ENCODE measurements around the gene PRPF19. TPM values are rescaled to one million over a fixed set of nuclear protein-coding genes. Genes with fewer than 3 reads are reported as not detected.

PRPF19 gene
- total and polyA plus RNA-seq, 10 of the 15 experiments (the other 5 are each of a cell fraction or from before 2014, with no cell fraction given): 8.7 to 170 (median 61.3) TPM

DNA sequence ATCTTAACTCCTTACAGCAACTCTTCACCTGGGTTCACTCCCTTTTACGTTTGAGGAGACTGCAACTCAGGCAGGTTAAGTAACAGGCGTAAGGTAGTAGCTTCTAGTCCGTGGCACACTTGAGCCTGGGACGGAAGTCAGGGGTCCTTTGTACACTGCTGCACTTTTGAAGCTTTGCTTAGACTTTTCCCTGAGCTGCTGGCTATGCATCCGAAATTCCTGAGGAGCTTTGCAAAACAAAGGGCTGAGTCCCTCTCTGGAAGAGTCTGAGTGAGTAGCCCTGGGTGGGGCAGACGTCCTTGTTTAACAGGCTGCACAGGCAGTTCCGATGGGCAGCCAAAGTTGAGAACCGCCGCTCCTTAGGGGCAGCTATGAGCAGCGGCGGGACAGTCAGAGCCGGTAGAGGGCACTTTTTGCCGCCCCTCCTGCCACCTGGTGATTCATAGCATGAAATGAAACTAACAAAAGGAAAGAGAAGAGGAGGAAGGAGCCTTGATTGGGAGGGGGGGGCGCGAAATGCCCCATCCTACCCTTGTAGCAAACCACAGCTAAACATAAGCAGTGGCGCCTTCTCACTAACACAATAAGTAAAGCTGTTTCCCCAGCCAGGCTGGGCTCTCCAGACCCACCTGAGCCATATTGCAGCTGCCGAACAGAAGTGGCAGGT lies 9.0 kb upstream of the PRPF19 start (continued):
- TF ChIP-seq, protein P1, sequence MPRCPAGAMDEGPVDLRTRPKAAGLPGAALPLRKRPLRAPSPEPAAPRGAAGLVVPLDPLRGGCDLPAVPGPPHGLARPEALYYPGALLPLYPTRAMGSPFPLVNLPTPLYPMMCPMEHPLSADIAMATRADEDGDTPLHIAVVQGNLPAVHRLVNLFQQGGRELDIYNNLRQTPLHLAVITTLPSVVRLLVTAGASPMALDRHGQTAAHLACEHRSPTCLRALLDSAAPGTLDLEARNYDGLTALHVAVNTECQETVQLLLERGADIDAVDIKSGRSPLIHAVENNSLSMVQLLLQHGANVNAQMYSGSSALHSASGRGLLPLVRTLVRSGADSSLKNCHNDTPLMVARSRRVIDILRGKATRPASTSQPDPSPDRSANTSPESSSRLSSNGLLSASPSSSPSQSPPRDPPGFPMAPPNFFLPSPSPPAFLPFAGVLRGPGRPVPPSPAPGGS (IDR thresholded peaks at IDR 0.05; ENCODE audit: borderline replicate concordance, insufficient read depth, low read depth, low read length, poor library complexity, severe bottlenecking): peak; percentile 35
- TF ChIP-seq, protein P2, sequence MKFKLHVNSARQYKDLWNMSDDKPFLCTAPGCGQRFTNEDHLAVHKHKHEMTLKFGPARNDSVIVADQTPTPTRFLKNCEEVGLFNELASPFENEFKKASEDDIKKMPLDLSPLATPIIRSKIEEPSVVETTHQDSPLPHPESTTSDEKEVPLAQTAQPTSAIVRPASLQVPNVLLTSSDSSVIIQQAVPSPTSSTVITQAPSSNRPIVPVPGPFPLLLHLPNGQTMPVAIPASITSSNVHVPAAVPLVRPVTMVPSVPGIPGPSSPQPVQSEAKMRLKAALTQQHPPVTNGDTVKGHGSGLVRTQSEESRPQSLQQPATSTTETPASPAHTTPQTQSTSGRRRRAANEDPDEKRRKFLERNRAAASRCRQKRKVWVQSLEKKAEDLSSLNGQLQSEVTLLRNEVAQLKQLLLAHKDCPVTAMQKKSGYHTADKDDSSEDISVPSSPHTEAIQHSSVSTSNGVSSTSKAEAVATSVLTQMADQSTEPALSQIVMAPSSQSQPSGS (IDR thresholded peaks at IDR 0.05; ENCODE audit: low read length): no peak
- TF ChIP-seq EGR1 (IDR thresholded peaks at IDR 0.05; ENCODE audit: borderline replicate concordance in 1 of 2, low read depth in 2 of 2, low read length in 2 of 2): peak in 1 of 2 experiments; percentile 72; a peak in 2 of 3 replicates
- TF ChIP-seq JUND (IDR thresholded peaks at IDR 0.05; ENCODE audit: low read depth, low read length): peak; percentile 94
- peak; percentile 91 for TF ChIP-seq JUNB (IDR thresholded peaks at IDR 0.05)
- TF ChIP-seq TCF7 (IDR thresholded peaks at IDR 0.05; ENCODE audit: borderline replicate concordance): no peak
- TF ChIP-seq ZNF24 (IDR thresholded peaks at IDR 0.05): no peak
- TF ChIP-seq, protein P3, sequence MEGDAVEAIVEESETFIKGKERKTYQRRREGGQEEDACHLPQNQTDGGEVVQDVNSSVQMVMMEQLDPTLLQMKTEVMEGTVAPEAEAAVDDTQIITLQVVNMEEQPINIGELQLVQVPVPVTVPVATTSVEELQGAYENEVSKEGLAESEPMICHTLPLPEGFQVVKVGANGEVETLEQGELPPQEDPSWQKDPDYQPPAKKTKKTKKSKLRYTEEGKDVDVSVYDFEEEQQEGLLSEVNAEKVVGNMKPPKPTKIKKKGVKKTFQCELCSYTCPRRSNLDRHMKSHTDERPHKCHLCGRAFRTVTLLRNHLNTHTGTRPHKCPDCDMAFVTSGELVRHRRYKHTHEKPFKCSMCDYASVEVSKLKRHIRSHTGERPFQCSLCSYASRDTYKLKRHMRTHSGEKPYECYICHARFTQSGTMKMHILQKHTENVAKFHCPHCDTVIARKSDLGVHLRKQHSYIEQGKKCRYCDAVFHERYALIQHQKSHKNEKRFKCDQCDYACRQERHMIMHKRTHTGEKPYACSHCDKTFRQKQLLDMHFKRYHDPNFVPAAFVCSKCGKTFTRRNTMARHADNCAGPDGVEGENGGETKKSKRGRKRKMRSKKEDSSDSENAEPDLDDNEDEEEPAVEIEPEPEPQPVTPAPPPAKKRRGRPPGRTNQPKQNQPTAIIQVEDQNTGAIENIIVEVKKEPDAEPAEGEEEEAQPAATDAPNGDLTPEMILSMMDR (IDR thresholded peaks at IDR 0.05 in 2 of 3, conservative IDR thresholded peaks at IDR 0.05 in 1 of 3; ENCODE audit: control insufficient read depth in 2 of 3, extremely low read depth in 1 of 3, insufficient read depth in 1 of 3, low read depth in 3 of 3, low read length in 3 of 3): peak; percentile 43 to 75 (median 52)
- peak; percentile 69 for TF ChIP-seq CREM (IDR thresholded peaks at IDR 0.05; ENCODE audit: low read depth)
- peak; percentile 56; the same call in 1 of the 2 replicates for TF ChIP-seq SREBF1 (IDR thresholded peaks at IDR 0.05; ENCODE audit: low read length)
- no peak; the same call in 1 of the 2 replicates for TF ChIP-seq BCL11A (IDR thresholded peaks at IDR 0.05; ENCODE audit: low read depth, low read length)
- TF ChIP-seq, protein P4, sequence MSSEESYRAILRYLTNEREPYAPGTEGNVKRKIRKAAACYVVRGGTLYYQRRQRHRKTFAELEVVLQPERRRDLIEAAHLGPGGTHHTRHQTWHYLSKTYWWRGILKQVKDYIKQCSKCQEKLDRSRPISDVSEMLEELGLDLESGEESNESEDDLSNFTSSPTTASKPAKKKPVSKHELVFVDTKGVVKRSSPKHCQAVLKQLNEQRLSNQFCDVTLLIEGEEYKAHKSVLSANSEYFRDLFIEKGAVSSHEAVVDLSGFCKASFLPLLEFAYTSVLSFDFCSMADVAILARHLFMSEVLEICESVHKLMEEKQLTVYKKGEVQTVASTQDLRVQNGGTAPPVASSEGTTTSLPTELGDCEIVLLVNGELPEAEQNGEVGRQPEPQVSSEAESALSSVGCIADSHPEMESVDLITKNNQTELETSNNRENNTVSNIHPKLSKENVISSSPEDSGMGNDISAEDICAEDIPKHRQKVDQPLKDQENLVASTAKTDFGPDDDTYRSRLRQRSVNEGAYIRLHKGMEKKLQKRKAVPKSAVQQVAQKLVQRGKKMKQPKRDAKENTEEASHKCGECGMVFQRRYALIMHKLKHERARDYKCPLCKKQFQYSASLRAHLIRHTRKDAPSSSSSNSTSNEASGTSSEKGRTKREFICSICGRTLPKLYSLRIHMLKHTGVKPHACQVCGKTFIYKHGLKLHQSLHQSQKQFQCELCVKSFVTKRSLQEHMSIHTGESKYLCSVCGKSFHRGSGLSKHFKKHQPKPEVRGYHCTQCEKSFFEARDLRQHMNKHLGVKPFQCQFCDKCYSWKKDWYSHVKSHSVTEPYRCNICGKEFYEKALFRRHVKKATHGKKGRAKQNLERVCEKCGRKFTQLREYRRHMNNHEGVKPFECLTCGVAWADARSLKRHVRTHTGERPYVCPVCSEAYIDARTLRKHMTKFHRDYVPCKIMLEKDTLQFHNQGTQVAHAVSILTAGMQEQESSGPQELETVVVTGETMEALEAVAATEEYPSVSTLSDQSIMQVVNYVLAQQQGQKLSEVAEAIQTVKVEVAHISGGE (CRISPR knock-in tag; IDR thresholded peaks at IDR 0.05): no peak
- TF ChIP-seq, protein P5, sequence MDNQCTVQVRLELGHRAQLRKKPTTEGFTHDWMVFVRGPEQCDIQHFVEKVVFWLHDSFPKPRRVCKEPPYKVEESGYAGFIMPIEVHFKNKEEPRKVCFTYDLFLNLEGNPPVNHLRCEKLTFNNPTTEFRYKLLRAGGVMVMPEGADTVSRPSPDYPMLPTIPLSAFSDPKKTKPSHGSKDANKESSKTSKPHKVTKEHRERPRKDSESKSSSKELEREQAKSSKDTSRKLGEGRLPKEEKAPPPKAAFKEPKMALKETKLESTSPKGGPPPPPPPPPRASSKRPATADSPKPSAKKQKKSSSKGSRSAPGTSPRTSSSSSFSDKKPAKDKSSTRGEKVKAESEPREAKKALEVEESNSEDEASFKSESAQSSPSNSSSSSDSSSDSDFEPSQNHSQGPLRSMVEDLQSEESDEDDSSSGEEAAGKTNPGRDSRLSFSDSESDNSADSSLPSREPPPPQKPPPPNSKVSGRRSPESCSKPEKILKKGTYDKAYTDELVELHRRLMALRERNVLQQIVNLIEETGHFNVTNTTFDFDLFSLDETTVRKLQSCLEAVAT (IDR thresholded peaks at IDR 0.05): peak; percentile 75
- peak; percentile 48 for TF ChIP-seq MEF2B (IDR thresholded peaks at IDR 0.05; ENCODE audit: partially characterized antibody, poor library complexity, severe bottlenecking)
- TF ChIP-seq ATF7 (IDR thresholded peaks at IDR 0.05; ENCODE audit: low read depth): peak; percentile 74
- TF ChIP-seq MXI1 (IDR thresholded peaks at IDR 0.05; ENCODE audit: low read depth, low read length): peak; percentile 68
- peak in 1 of 2 experiments; percentile 81; a peak in 1 of 4 replicates for TF ChIP-seq EP300 (IDR thresholded peaks at IDR 0.05; ENCODE audit: borderline replicate concordance in 1 of 2, control insufficient read depth in 1 of 2, low read depth in 2 of 2, low read length in 2 of 2)

All from GM12878 (cell line).